ENCODE measurements around the gene CACNA1D.

The CACNA1D gene

GRCh38 chr3:53812434-53812833 is 318.0 kb downstream of the CACNA1D start:
- DNase-seq (ENCODE audit: extremely low read depth, low read depth) = no peak
- no peak; the same call in 1 of the 2 replicates for TF ChIP-seq CTCF (IDR thresholded peaks at IDR 0.05; ENCODE audit: low read depth, low read length)

GRCh38 chr3:53813229-53813628 is 318.8 kb downstream of the CACNA1D start:
- no peak for TF ChIP-seq CTCF (IDR thresholded peaks at IDR 0.05; ENCODE audit: low read depth, low read length)
- DNase-seq (ENCODE audit: extremely low read depth, low read depth) = no peak

- TF ChIP-seq CTCF (IDR thresholded peaks at IDR 0.05; ENCODE audit: low read depth, low read length) = no peak
- no peak for DNase-seq (ENCODE audit: extremely low read depth, low read depth)
These were observed 319.5 kb downstream of the CACNA1D start for GRCh38 chr3:53813876-53814275.

- no peak for TF ChIP-seq CTCF (IDR thresholded peaks at IDR 0.05; ENCODE audit: low read depth, low read length)
These were observed 320.7 kb downstream of the CACNA1D start for GRCh38 chr3:53815067-53815466.

DNA sequence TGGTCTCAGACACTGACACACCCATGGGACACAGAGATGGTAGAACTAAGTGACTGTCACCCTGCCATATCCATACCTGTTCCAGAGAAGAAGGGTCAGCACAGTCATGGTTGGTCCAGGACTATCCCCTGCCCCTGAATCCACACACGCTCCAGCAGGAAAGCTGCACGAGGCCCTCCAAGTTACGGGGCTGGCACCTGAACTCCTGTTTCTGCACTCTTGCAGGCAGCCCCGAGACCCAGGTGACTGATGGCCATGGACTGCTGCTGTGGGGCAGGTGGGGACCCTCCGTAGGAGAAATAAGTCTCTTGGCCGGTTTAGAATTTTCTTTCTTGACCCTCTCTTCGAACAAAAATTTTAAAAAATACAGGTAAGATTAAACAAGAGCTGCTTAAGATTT is 321.2 kb downstream of the CACNA1D start:
- no peak for DNase-seq (ENCODE audit: extremely low read depth, low read depth)
- no peak for TF ChIP-seq CTCF (IDR thresholded peaks at IDR 0.05; ENCODE audit: low read depth, low read length)

More at GRCh38 chr3:53815067-53815466, 320.7 kb downstream of the CACNA1D start:
- no peak for DNase-seq (ENCODE audit: extremely low read depth, low read depth)

DNA sequence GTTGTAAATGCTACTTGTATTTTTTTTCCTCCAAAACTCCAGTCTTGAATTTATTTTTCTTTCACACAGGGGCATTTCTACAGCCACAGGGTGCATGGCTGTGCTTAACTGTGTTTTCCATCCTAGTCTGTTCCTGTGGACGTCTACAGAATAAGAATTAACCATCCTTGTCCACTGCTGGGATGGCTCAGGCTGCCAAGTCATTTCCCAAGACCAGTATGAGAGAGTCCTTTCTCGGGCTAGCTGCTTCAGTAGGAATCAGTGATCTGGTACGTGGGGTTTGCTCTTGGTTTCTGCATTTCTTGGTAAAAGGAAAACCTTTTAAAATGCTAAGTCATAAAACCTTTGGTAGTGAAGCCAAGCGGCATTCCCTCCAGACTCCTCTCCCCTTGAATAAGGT is 322.0 kb downstream of the CACNA1D start:
- TF ChIP-seq CTCF (IDR thresholded peaks at IDR 0.05; ENCODE audit: low read depth, low read length) = no peak
- DNase-seq (ENCODE audit: extremely low read depth, low read depth) = no peak

GRCh38 chr3:53817211-53817610 is 322.8 kb downstream of the CACNA1D start:
- TF ChIP-seq CTCF (IDR thresholded peaks at IDR 0.05; ENCODE audit: low read depth, low read length) = no peak
- DNase-seq (ENCODE audit: extremely low read depth, low read depth) = no peak

All from AG09319 (cell line).